IPS-18c (cell line): Measurements from ENCODE around the gene VWF.
"Not testable (repeated sequence)": the region's sequence is repeated elsewhere in the genome, so short reads cannot be mapped to it uniquely, and the experiment has no call there.

ENCODE experiments used
- H3K4me3 ChIP-seq: 2 replicates; pipeline ENCODE4 v1.7.0; 2013; ENCODE audit warnings: low read depth, mild to moderate bottlenecking, low read length, moderate library complexity; ENCODE audit not compliant: insufficient read depth
- H3K9me3 ChIP-seq: one replicate; pipeline ENCODE4 v1.6.1; 2013; ENCODE audit warnings: mild to moderate bottlenecking, low read length, moderate library complexity; ENCODE audit not compliant: control insufficient read depth, insufficient read depth

VWF gene

GRCh38 chr12:6116471-6117021, 7.9 kb downstream of the VWF start:
- H3K4me3 ChIP-seq: no peak overlapping the region

DNA sequence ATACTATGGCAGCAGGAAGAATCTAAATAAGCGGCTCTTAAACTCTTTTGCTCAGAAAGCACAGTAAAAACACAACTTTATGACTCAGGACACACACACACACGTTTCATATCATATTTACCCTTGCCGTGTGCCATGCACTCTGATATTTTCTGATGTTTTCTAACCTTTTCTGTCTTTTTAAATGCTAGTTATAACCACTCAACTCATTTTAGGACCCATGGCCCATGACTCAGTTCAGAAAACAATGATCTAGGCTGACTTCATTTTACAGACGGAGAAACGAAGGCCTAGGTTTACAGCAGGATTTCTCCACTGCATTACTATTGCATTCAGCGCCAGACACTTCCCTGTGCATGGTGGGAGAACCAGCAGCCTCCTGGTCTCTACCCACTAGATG, 9.1 kb downstream of the VWF start:
- Histone ChIP-seq H3K9me3 (peaks cover 2% of the 10 kb centered on the region), H3K4me3 (no peak overlapping the region)

More at GRCh38 chr12:6116471-6117021, 7.9 kb downstream of the VWF start:
- H3K9me3 ChIP-seq: peaks cover 2% of the 10 kb centered on the region

GRCh38 chr12:6114476-6114870, 10.0 kb downstream of the VWF start:
- Histone ChIP-seq H3K4me3 (no peak overlapping the region), H3K9me3 (peaks cover 2% of the 10 kb centered on the region)

DNA sequence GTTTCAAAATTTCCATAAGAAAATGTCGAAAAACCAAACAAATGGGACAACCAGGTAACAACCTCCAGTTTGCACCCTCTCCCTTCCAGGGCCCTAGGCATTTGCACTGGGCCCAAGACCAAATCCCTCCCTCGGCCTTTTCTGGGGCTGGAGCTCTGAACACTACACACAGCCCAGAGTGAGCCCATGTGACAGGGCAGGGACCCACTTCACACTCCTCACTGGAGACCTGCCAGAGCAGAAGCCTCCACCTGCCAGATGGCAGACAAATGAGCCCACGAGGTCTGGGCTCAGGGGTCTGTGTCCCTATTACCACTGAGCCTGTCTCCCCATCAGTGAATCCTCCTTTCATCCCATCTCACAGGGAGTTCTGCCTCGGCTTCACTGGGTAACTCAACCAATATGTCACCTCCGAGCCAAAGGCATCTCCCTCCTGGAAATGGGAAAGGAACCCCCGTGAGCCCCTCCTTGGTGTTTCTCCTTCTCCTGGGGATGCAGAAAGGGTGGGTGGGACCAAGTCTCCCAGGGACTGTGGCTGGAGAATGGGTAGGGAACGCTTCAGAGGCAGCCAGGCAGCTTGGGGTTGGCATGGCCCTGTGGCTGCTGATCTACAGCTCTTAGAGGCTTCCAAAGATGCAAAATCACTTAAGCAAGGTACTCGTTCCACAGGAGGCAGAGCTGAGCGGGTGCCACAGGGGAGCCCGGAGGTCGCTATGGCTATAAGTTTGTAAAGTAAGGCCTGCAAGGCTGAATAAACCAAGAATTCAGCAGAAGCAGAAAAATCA, 10.6 kb downstream of the VWF start:
- Histone ChIP-seq H3K4me3 (no peak overlapping the region), H3K9me3 (peaks cover 2% of the 10 kb centered on the region)

DNA sequence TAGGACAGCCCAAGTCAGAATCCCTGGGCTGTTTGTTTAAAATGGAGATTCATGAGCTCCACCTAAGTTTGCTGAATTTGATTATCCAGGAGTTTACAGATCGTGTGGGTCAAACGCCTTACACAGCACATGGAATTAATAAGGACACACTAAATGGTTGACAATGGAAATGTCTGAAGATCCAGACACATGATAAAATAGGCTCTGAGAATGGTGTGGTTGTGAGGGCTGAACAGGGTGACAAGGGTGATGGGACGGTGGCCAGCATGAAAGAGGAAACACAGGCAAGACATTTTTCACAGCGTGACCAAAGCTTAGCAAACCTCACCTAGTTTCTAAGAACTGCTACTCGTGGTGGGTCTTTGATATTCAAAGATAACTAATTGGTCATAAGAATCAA, 12.5 kb downstream of the VWF start:
- H3K9me3 ChIP-seq: peaks cover 2% of the 10 kb centered on the region
- H3K4me3 ChIP-seq: no peak overlapping the region

GRCh38 chr12:6110006-6110405, 14.5 kb downstream of the VWF start:
- peaks cover 2% of the 10 kb centered on the region for H3K9me3 ChIP-seq
- H3K4me3 ChIP-seq: no peak overlapping the region

DNA sequence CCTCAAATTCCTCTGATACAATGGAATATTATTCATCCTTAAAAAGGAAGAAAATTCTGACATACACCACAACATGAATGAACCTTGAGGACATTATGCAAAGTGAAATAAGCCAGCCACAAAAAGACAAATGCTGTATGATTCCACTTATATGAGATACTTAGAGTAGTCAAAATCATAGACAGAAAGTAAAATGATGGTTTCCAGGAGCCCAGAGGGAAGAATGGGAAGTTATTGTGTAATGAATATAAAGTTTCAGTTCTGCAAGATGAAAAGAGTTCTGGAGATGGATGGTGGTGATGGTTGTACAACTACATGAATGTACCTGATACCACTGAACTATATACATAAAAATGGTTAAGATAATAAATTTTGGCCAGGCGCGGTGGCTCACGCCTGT, 18.3 kb downstream of the VWF start:
- H3K9me3 ChIP-seq: no peaks in the 10 kb centered on the region

DNA sequence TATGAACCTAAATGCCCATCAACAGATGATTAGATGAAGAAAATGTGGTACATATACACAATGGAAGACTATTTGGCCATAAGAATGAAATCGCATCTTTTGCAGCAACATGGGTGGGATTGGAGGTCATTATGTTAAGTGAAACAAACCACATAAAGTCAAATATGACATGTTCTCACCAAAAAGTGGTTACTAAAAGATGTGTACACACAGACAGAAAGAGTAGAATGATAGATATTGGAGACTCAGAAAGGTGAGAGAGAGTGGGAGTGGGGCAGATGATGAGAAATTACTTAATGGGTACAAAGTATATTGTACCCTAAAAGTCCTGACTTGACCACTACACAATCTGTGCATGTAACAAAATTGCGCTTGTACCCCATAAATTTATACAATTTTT, 19.6 kb downstream of the VWF start:
- H3K9me3 ChIP-seq: no peaks in the 10 kb centered on the region

More for the DNA sequence above, 18.3 kb downstream of the VWF start:
- H3K4me3 ChIP-seq: no peak overlapping the region

DNA sequence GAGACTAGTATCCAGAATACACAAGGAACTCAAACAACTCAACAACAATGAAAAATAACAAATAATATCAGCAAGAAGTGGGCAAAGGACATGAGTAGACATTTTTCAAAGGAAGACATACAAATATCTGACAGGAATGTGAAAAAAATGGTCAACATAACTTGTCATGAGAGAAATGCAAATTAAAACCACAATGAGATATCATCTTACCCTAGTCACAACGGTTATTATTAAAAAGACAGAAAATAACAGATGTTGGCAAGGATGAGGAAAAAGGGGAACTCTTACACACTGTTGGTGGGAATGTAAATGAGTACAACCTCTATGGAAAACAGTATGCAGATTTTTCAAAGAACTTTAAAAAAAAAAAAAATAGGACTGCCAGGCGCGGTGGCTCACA, 20.4 kb downstream of the VWF start:
- Histone ChIP-seq H3K9me3 (no peaks in the 10 kb centered on the region), H3K4me3 (no peak overlapping the region)

More for the DNA sequence above, 19.6 kb downstream of the VWF start:
- H3K4me3 ChIP-seq: no peak overlapping the region

GRCh38 chr12:6102021-6102420, 22.4 kb downstream of the VWF start:
- not testable (repeated sequence) for H3K9me3 ChIP-seq, H3K4me3 ChIP-seq

- H3K9me3 ChIP-seq: no peaks in the 10 kb centered on the region
- no peak overlapping the region for H3K4me3 ChIP-seq
These were observed 25.2 kb downstream of the VWF start for GRCh38 chr12:6099316-6099715.

DNA sequence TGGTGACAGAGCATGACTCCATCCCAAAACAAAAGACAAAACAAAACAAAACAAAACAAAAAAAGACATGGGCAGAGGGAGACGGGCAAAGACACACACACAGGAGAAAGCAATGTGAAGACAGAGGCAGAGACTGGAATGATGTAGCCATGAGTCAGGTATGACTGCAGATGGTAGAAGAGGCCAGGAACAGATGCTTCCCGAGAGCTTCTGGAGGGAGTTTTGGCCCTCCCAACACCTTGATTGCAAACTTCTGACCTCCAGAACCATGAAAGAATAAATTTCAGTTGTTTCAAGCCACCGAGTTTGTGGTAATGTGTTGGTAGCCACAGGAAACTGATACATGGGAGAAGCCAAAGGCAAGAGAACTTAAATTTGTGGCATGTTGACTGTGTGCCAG, 27.1 kb downstream of the VWF start:
- Histone ChIP-seq H3K9me3 (no peaks in the 10 kb centered on the region), H3K4me3 (no peak overlapping the region)

DNA sequence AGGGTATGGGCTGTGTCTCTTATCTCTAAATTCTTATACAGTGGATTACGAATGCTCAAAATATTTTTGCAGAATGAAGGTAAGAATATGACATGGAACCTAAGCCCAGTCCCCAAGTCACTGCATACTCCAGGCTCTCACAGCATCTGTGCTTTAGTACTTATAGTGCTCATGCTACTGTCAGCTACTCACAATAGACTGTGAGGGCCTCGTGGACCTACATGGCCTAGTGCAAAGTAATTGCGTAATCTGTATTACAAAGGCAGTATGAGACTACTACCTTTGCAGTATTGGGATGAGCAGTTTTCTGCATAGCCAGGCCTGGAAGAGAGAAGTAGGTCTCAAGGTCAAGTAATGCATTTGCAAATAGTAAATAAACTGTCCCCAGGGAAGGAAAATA, 27.9 kb downstream of the VWF start:
- Histone ChIP-seq H3K4me3 (no peak overlapping the region), H3K9me3 (peaks cover 2% of the 10 kb centered on the region)

DNA sequence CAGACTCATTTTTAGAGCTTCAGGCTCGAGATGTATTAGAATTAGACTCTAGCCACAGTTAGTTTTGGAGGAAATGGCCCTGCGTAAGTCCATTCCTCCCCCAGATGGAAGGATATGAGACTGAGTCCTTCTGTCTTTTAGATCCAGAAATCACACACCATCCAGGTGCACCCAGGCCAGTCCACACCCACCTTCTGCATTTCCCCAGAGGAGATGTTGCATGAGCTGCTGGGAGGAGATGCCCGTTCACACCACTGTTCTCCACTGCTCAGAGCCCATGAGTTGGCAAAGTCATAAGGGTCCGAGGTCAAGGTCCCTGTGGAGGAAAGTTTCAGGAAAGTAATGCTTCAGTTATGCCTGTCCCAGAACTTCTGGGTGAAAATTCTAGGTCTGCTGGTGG, 29.2 kb downstream of the VWF start:
- Histone ChIP-seq H3K9me3 (peaks cover 2% of the 10 kb centered on the region), H3K4me3 (no peak overlapping the region)

GRCh38 chr12:6093764-6094163, 30.7 kb downstream of the VWF start:
- H3K9me3 ChIP-seq: peaks cover 2% of the 10 kb centered on the region
- H3K4me3 ChIP-seq: no peak overlapping the region

DNA sequence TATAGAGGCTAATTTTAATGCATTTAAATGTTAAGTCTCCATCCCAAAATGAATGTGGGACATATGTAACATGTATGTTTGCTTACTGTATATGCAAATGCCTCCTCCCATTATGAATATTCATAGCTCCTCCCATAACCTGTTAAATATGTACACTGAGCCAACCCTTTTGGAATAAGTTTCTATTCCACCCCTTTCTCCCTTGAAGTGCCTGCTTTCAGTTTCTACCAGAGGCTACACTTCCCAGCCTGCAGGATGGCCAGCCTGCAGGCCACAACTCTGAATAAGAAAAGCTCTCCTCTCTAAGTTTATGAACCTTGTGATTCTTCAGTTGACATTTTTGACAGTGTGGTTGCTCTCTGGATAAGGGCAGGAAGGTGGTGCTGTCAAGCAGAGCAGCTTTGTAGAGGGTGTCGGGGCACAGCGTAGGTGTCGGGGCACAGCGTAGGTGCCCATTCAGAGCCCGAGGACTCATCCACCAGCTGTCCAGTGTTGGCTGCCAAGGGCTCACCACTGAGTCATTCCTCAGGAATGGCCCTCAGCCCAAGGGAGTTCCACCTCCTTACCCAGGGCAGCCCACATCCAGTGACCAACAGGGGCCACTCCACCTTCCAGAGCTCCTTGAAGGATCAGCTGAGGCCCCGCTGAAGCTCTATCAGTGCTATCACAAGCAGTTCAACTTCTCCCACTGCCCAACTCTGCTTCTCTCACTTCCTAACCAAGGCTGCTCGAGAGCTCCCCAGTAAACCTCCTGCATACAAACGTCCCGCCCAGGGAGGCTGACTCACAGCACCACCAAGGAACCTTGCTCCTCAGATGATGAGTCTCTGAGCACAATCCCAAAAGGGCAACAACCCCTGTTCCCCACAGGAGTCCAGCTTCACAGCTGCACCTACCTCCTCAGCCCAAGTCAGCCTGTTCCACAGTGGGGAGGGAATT, 31.4 kb downstream of the VWF start:
- H3K4me3 ChIP-seq: no peak overlapping the region

GRCh38 chr12:6091786-6092566, 32.5 kb downstream of the VWF start:
- H3K9me3 ChIP-seq: peaks cover 2% of the 10 kb centered on the region
- H3K4me3 ChIP-seq: no peak overlapping the region

More for the DNA sequence above, 31.4 kb downstream of the VWF start:
- H3K9me3 ChIP-seq: peaks cover 2% of the 10 kb centered on the region
